SU-DHL-6 (cell line): ENCODE data around the gene FTCDNL1.

ENCODE experiments used
- H2AFZ ChIP-seq: fragments of 200-600 bp; sonication (generic); 2 replicates; pipeline ENCODE4 v1.6.1; 2014; ENCODE audit warnings: low read depth, mild to moderate bottlenecking, moderate library complexity, mixed read lengths, antibody characterized with exemption, low read length; ENCODE audit not compliant: severe bottlenecking
- H3F3A ChIP-seq: fragments of 200-600 bp; shearing (Covaris generic); 2 replicates; pipeline ENCODE4 v1.6.0; 2016; ENCODE audit warnings: antibody characterized with exemption, mild to moderate bottlenecking; ENCODE audit not compliant: insufficient read depth
- H3K27ac ChIP-seq: fragments of 200-600 bp; sonication (generic); 2 replicates; pipeline ENCODE4 v1.5.1; 2016; ENCODE audit warnings: low read depth, mild to moderate bottlenecking, low read length, moderate library complexity, mixed read lengths
- H3K27me3 ChIP-seq: fragments of 200-600 bp; sonication (generic), shearing (Covaris generic); 2 replicates; pipeline ENCODE4 v1.6.0; 2014; ENCODE audit warnings: mild to moderate bottlenecking, low read length
- H3K36me3 ChIP-seq: fragments of 200-600 bp; sonication (generic); 2 replicates; pipeline ENCODE4 v1.6.1; 2014; ENCODE audit warnings: mild to moderate bottlenecking, low read length, mixed read lengths
- H3K4me2 ChIP-seq: fragments of 300-600, 200-600 bp; shearing (Covaris generic), sonication (generic); 2 replicates; pipeline ENCODE4 v1.6.0; 2014; ENCODE audit warnings: low read length, low read depth, mild to moderate bottlenecking; ENCODE audit not compliant: poor library complexity, severe bottlenecking
- H3K4me3 ChIP-seq: fragments of 200-600 bp; sonication (generic); 2 replicates; pipeline ENCODE4 v1.5.1; 2014; ENCODE audit warnings: antibody characterized with exemption, low read length, mild to moderate bottlenecking, mixed read lengths; ENCODE audit not compliant: insufficient read depth, poor library complexity, severe bottlenecking
- H3K79me2 ChIP-seq: fragments of 200-600 bp; sonication (generic); 2 replicates; pipeline ENCODE4 v1.6.1; 2014; ENCODE audit warnings: mild to moderate bottlenecking, low read length, moderate library complexity; ENCODE audit not compliant: insufficient read depth
- H3K9ac ChIP-seq: fragments of 200-600 bp; sonication (generic); 2 replicates; pipeline ENCODE4 v1.7.0; 2014; ENCODE audit warnings: mild to moderate bottlenecking, low read length
- H3K9me2 ChIP-seq: fragments of 200-600 bp; sonication (generic); replicated peaks from 2 replicates; pipeline ENCODE4 v1.6.1; 2014; ENCODE audit warnings: low read length; ENCODE audit not compliant: insufficient read depth
- H3K9me3 ChIP-seq: fragments of 200-600 bp; sonication (generic); 2 replicates; pipeline ENCODE4 v1.6.1; 2014; ENCODE audit warnings: low read length, mixed read lengths; ENCODE audit not compliant: insufficient read depth
- H4K20me1 ChIP-seq: fragments of 200-600 bp; sonication (generic); 2 replicates; pipeline ENCODE4 v1.6.1; 2014; ENCODE audit warnings: low read depth, mild to moderate bottlenecking, antibody characterized with exemption, low read length, moderate library complexity, mixed read lengths
- CTCF ChIP-seq: fragments of 200-600 bp; sonication (generic); IDR thresholded peaks from one replicate; pipeline ENCODE4 v1.5.1; 2017; ENCODE audit warnings: antibody characterized with exemption, mild to moderate bottlenecking, low read length, moderate library complexity; ENCODE audit not compliant: insufficient read depth, poor library complexity, severe bottlenecking
- EZH2phosphoT487 ChIP-seq: fragments of 200-600 bp; sonication (generic), shearing (Covaris generic); conservative IDR thresholded peaks from 2 replicates; pipeline ENCODE4 v1.6.1; 2018; ENCODE audit warnings: mild to moderate bottlenecking, antibody characterized with exemption, low read length, moderate library complexity, mixed read lengths

The FTCDNL1 gene

GRCh38 chr2:199751492-199752120 lies 99.4 kb downstream of the FTCDNL1 start:
- H3K27ac ChIP-seq, result no peak overlapping the region
- no peak overlapping the region for H3K4me2 ChIP-seq
- no peak overlapping the region for H2AFZ ChIP-seq
- H3K4me3 ChIP-seq, result no peak overlapping the region
- 0 out of 2 replicates have a peak, but pooled peaks cover 2% of the 10 kb centered on the region for H3K27me3 ChIP-seq
- no peak overlapping the region for H3K9ac ChIP-seq
- no peaks in the 10 kb centered on the region for H3K9me3 ChIP-seq
- H3K36me3 ChIP-seq, result no peaks in the 10 kb centered on the region
- TF ChIP-seq CTCF (no peak), EZH2phosphoT487 (no peak)
- no peaks in the 10 kb centered on the region for H3F3A ChIP-seq
- no peaks in the 10 kb centered on the region for H4K20me1 ChIP-seq
- no peaks in the 10 kb centered on the region for H3K79me2 ChIP-seq
- no peaks in the 10 kb centered on the region for H3K9me2 ChIP-seq

GRCh38 chr2:199749571-199749970 lies 101.4 kb downstream of the FTCDNL1 start:
- Histone ChIP-seq H3F3A (no peaks in the 10 kb centered on the region), H2AFZ (no peak overlapping the region), H3K27ac (no peak overlapping the region), H4K20me1 (no peaks in the 10 kb centered on the region), H3K9me2 (no peaks in the 10 kb centered on the region), H3K4me2 (no peak overlapping the region), H3K36me3 (no peaks in the 10 kb centered on the region), H3K27me3 (0 out of 2 replicates have a peak, but pooled peaks cover 2% of the 10 kb centered on the region), H3K4me3 (no peak overlapping the region), H3K9ac (no peak overlapping the region), H3K79me2 (no peaks in the 10 kb centered on the region), H3K9me3 (no peaks in the 10 kb centered on the region)
- TF ChIP-seq EZH2phosphoT487, result no peak
- TF ChIP-seq CTCF, result no peak

- Histone ChIP-seq H3K36me3 (no peaks in the 10 kb centered on the region), H3K9me3 (no peaks in the 10 kb centered on the region), H4K20me1 (no peaks in the 10 kb centered on the region), H3K9ac (no peak overlapping the region), H3K27ac (no peak overlapping the region), H3K9me2 (no peaks in the 10 kb centered on the region), H3K4me3 (no peak overlapping the region), H3K27me3 (no peaks in the 10 kb centered on the region), H3K79me2 (no peaks in the 10 kb centered on the region), H3F3A (no peaks in the 10 kb centered on the region), H2AFZ (no peak overlapping the region), H3K4me2 (no peak overlapping the region)
- TF ChIP-seq EZH2phosphoT487 (no peak), CTCF (no peak)
Measured at GRCh38 chr2:199744724-199745123, 106.3 kb downstream of the FTCDNL1 start.
